HG02678 (cell line): ENCODE data around the gene MARS1.
"Not testable (repeated sequence)": the region's sequence is repeated elsewhere in the genome, so short reads cannot be mapped to it uniquely, and the experiment has no call there.

Experiments used
- ATAC-seq: cut with Tn5 transposase; IDR thresholded peaks from one replicate; pipeline ENCODE4 v1.9.1; 2021; ENCODE audit warnings: mild to moderate bottlenecking, moderate library complexity; ENCODE audit not compliant: unreplicated experiment

MARS1 gene

GRCh38 chr12:57547288-57548012 is 59.6 kb downstream of the MARS1 start:
- ATAC-seq: no peak

- no peak for ATAC-seq
Measured at GRCh38 chr12:57548013-57548315, 60.1 kb downstream of the MARS1 start.

GRCh38 chr12:57548488-57548887 is 60.6 kb downstream of the MARS1 start:
- no peak for ATAC-seq

- ATAC-seq: no peak
Measured at GRCh38 chr12:57549203-57549908, 61.5 kb downstream of the MARS1 start.

- ATAC-seq: no peak
Measured at GRCh38 chr12:57549909-57550640, 62.2 kb downstream of the MARS1 start, which contains the start of gene KIF5A. KIF5A (plus strand) TSS chr12:57550044; CDS start chr12:57550272, 228 bp downstream.

- ATAC-seq: no peak
Measured at GRCh38 chr12:57550641-57551549, 63.0 kb downstream of the MARS1 start.

- no peak for ATAC-seq
Measured at GRCh38 chr12:57551637-57552305, 63.9 kb downstream of the MARS1 start.

- ATAC-seq: no peak
Measured at GRCh38 chr12:57552306-57552651, 64.4 kb downstream of the MARS1 start.

- ATAC-seq: no peak
Measured at GRCh38 chr12:57552835-57553313, 65.0 kb downstream of the MARS1 start.

GRCh38 chr12:57553343-57554202 is 65.7 kb downstream of the MARS1 start:
- no peak for ATAC-seq

- ATAC-seq: no peak
Measured at GRCh38 chr12:57554453-57554852, 66.6 kb downstream of the MARS1 start.

- no peak for ATAC-seq
Measured at GRCh38 chr12:57554897-57555296, 67.0 kb downstream of the MARS1 start.

GRCh38 chr12:57558864-57559263 is 71.0 kb downstream of the MARS1 start:
- ATAC-seq: no peak

- ATAC-seq: no peak
Measured at GRCh38 chr12:57560516-57560915, 72.6 kb downstream of the MARS1 start.

- not testable (repeated sequence) for ATAC-seq
Measured at GRCh38 chr12:57561117-57561516, 73.2 kb downstream of the MARS1 start.

- no peak for ATAC-seq
Measured at GRCh38 chr12:57563358-57563757, 75.5 kb downstream of the MARS1 start.

- no peak for ATAC-seq
Measured at GRCh38 chr12:57564178-57564740, 76.4 kb downstream of the MARS1 start.
